ENCODE data around the gene FAM20C.

The FAM20C gene

GRCh38 chr7:300546-301290 is 108.3 kb downstream of the FAM20C start:
- no peak overlapping the region for H3K4me3 ChIP-seq (ENCODE audit: control insufficient read depth, low read depth, low read length)
- no peak for TF ChIP-seq CTCF (IDR thresholded peaks at IDR 0.05; ENCODE audit: control insufficient read depth, insufficient read depth, low read depth, low read length, missing control alignments)
- DNase-seq (ENCODE audit: low read depth): no peak

GRCh38 chr7:301291-302053 is 109.1 kb downstream of the FAM20C start:
- DNase-seq (ENCODE audit: low read depth): no peak
- TF ChIP-seq CTCF (IDR thresholded peaks at IDR 0.05; ENCODE audit: control insufficient read depth, insufficient read depth, low read depth, low read length, missing control alignments): no peak
- no peak overlapping the region for H3K4me3 ChIP-seq (ENCODE audit: control insufficient read depth, low read depth, low read length)

DNA sequence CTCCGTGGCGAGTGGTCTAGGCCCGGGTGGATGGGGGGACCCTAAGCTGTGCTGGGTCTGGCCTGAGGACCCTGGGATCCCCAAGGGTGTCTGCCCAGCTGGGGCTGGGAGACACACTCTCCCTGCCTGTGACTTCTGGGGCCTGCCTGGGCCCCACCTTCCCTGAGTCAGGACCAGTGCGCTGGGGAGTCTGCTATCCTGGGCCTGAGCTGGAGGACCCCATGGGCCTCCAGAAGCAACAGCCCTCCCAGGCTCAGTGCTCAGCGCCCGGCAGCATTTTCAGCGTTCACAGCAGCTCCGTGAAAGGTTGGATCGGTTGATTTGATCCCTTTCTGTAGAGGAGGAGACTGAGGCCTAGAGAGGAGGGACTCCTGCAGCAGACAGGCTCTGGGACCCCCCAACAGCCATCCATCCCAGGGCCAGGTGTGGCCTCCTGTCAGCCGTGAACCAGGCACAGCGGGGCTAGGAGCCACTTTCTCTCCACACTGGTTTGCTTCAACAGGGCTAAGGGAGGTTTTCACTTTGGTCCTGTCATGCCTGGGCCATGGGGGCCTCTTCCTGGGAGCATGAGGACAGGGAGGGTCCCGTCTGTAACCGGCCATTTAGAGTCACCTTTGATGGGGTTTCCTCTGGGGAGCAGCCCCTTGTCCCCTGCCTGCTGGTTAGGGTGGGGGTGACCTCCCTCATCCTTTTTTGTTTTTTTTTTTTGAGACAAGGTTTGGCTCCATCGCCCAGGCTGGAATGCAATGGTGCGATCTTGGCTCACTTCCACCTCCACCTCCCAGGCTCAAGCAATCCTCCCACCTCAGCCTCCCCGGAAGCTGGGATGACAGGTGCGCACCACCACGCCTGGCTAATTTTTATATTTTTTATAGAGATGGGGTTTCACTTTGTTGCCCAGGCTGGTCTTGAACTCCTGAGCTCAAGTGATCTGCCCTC is 110.0 kb downstream of the FAM20C start:
- TF ChIP-seq CTCF (IDR thresholded peaks at IDR 0.05; ENCODE audit: control insufficient read depth, insufficient read depth, low read depth, low read length, missing control alignments): no peak
- no peak for DNase-seq (ENCODE audit: low read depth)
- H3K4me3 ChIP-seq (ENCODE audit: control insufficient read depth, low read depth, low read length): no peak overlapping the region

GRCh38 chr7:303425-303824 is 111.1 kb downstream of the FAM20C start:
- no peak for TF ChIP-seq CTCF (IDR thresholded peaks at IDR 0.05; ENCODE audit: control insufficient read depth, insufficient read depth, low read depth, low read length, missing control alignments)
- no peak overlapping the region for H3K4me3 ChIP-seq (ENCODE audit: control insufficient read depth, low read depth, low read length)
- no peak for DNase-seq (ENCODE audit: low read depth)

DNA sequence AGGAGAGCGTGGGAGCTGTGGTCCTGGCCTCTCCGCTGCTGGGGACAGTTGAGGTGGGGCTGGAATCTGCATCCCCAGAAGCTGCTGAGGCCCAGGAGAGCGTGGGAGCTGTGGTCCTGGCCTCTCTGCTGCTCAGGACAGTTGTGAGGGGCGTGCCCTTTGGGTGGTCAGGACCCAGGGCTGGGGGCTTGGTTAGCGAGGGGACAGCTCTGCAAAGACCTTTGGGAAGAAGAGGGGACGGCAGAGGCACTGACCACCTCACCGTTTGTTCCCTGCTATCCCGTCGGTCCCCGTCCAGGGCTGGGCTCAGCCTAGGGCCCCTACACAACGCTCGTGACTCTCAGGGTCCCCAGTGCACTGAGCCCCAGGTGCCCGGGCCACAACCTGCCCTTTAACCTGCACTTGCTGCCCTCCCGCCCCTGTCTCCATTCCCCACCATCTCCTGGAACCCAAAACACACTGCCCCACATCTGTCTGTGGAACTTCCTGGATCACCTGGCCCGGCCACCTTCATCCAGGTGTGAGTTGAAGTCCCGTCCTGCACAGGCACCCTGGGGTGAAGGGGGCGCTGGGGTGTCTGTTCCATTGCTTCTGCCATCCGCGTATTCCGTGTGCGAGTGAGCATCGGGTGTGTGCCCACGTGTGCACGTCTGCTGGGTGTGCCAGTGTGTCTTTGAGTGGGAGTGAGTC is 111.7 kb downstream of the FAM20C start:
- DNase-seq (ENCODE audit: low read depth): no peak
- no peak overlapping the region for H3K4me3 ChIP-seq (ENCODE audit: control insufficient read depth, low read depth, low read length)
- TF ChIP-seq CTCF (IDR thresholded peaks at IDR 0.05; ENCODE audit: control insufficient read depth, insufficient read depth, low read depth, low read length, missing control alignments): no peak

Measured in AG09309 (cell line).